ENCODE measurements around the gene ART1.

Gene ART1

DNA sequence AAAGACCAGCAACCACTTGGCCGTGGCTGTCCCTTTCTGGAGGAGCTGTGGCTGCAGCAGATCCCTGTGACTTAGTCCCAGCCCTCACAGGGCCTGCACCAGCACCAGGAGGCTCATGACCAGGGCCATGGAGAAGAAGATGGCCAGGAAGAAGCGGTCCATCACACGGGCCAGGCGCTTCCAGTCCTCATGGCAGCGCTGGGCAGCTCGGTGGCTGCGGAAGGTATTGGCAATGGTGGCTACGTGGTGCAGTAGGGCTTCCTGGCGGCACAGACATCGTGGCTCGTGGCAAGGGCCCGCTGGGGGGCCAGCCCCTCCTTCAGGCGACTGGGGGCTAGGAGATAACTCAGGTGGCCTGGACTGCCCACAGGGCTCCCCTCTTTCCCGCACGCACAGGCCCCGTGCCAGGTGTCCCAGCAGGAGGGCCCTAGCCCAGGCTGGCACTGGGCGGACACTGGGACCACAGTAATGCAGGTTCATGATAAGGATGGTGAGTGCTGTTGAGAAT, 21.1 kb downstream of the ART1 start:
- no peak for DNase-seq (ENCODE audit: low read depth)

GRCh38 chr11:3667149-3668035, 22.5 kb downstream of the ART1 start:
- DNase-seq (ENCODE audit: low read depth): no peak

DNA sequence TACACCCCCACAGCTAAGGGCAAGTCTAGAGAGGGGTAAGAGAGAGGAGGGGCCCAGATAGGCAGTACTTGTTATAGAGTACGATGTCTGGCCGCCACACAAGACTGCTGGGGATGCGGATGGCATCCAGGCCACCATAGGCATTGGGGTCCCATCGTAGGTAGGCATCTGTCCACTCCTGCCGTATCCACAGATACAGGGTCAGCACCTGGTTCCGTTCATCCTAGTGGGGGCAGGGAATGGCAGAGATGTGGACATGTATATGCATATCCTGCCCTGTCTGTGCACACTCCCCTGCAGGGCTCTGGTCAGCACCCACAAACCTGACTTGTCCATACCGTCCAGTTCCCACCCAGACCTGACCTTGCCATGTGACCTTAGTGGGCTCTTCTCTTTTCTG, 24.2 kb downstream of the ART1 start:
- DNase-seq (ENCODE audit: low read depth): no peak

GRCh38 chr11:3669742-3670183, 24.8 kb downstream of the ART1 start:
- no peak for DNase-seq (ENCODE audit: low read depth)

DNA sequence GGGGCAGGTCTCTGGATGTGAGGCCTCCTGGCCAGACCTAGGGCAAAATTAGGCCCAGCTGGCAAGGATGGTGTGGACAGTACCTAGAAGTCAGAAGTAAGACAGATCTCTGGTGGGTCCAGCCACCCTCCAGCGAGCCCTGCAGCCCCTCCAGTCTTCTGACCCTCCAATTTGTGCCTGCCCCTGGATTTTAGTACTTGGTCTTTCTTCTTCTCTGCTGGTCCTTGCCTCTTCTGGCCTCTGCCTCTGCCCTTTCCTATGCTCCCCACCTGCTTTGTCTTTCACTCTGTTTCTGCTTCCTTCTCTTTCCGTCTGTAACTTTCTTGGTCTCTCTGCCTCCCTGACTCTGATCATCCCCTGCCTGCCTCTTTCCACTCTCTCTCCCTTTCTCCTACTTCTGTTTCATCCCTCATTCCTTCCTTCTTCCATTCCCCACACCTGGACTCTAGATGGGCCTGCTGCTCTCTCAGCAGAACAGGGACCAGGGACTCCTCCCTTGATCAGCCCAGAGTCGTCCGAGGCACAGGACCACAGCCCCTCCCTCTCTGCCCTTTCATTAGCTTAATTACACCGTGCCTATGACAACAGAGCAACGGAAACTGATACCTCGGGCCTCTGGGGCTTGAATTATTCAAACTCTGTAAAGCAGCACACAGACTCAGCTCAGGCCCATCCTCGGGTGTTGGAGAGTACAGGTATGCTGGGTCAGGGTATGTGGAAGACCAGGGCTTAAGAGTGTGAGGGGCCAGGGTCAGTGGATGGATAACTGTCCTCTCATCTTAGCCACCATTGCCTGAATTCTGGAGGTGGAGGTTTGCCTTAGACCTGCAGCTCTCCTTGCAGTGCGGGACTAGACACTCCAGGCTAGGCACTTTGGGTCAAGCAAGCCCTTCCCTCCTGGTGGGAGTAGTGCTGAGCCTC, 26.7 kb downstream of the ART1 start, which contains the start of gene CHRNA10:
Gene CHRNA10 (minus strand): TSS at position 51 of the 921 bp plus-strand sequence. CDS start 72 bp downstream, outside the sequence.
- no peak for DNase-seq (ENCODE audit: low read depth)

DNA sequence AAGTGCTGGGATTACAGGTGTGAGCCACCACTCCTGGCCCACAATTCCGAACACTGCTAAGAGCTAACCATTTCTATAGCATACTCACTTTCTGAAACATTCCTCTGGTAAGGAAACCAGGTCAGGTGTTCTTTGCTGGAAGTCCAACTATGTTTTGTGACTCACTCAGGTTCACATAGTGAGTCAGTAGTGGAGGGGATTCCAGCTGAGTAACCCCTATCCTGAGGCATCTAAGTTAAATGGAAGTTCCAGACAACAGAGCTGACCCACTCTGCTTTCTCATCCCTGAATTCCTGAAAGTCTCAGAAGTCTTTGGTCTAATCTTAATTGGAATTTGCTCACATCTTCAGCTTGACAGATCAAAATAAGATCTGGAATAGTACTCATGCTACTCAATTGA, 29.3 kb downstream of the ART1 start:
- no peak for DNase-seq (ENCODE audit: low read depth)

DNA sequence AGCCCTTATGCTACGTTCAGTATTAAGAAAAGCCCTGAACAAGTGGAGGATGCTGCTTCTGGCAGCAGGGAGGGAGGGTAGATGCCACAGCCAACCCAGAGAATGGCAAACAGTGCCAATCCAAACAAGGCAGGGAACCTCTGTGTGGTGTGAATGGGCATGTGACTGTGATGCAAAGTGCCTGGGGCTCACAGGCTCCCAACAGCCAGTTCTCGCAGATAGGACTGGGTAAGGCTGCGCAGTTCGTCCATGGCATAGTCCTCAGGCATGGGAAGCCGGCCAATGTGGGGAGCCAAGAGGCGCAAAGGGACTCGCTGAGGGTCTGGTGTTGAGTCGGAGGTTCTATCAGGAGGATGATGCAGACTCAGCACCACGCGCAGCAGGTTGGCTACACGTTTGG, 31.0 kb downstream of the ART1 start:
- DNase-seq (ENCODE audit: low read depth): no peak

GRCh38 chr11:3679077-3679476, 34.1 kb downstream of the ART1 start:
- no peak for DNase-seq (ENCODE audit: low read depth)

DNA sequence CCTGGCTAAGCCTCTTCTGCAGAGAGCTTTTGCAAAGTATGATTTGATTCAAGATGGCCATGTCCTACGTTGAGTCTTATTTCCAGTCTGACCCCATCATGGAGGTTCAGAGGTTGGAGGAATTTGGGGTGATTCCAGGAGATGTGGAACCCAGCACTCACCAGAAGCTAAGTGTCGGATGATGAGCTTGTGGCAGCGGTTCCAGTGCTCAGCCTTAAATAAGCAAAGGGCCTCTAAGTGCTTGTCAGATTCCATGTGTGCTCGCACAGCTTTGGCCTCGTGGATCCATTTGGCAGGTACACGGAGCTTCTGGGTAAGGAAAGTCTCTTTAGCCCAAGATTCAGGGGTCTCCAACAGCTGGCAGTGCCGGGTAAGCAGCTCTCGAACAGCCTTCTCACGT, 38.1 kb downstream of the ART1 start:
- DNase-seq (ENCODE audit: low read depth): no peak

- no peak for DNase-seq (ENCODE audit: low read depth)
Measured at GRCh38 chr11:3684129-3684818, 39.3 kb downstream of the ART1 start.

DNA sequence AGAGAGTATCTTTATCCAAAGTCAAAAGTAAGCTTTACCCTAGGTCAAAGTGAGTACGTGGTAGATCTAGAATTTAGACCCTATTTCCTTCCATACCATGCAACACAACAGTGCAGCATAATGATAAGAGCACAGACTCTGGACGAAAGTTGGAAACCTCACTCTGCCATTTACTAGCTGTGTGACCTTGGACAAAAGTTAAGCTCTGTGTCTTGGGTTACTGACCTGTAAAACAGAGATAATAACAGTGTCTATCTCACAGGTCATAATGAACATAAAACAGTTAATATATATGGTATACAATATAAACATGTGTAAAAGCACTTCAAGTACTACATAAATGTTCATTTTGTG, 39.9 kb downstream of the ART1 start:
- DNase-seq (ENCODE audit: low read depth): no peak

DNA sequence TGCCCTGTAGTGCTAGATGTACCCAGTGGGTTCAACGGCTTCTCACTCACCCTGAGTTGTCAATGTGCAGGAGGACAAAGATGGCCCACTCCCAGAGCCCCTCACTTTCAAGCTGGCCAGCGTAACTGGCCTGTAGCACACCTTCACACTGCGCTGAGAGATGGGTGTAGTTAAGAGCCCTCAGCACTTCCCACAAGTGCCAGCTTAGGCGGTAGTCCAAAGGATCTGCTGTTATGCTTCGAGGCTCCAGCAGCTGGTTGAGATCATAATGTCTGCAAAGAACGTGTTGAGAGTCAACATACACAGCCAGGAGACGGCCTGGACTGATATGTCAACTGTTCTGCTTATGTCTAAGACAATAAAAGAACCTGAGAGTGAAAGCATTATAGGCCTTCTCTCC, 41.0 kb downstream of the ART1 start:
- no peak for DNase-seq (ENCODE audit: low read depth)

- DNase-seq (ENCODE audit: low read depth): no peak
Measured at GRCh38 chr11:3686751-3687150, 41.8 kb downstream of the ART1 start.

GRCh38 chr11:3700410-3700809, 55.5 kb downstream of the ART1 start:
- no peak for DNase-seq (ENCODE audit: low read depth)

DNA sequence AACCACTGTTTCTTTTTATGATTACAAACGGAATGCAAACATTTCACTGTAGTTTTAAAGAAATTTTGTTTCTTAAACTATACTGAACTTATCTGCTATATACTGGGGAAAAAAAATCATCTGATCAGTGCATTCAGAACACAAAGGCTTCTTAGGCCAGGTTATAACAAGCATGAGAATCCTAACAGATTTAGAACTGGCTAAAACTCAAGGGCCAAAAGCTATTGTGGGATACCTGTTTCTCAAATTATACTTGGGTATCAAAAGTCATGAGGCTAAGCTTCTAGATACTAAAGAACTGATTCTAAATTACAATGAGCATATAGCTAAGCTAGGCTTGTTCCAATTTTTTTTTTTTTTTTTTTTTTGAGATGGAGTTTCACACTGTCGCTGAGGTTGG, 56.0 kb downstream of the ART1 start:
- no peak for DNase-seq (ENCODE audit: low read depth)

DNA sequence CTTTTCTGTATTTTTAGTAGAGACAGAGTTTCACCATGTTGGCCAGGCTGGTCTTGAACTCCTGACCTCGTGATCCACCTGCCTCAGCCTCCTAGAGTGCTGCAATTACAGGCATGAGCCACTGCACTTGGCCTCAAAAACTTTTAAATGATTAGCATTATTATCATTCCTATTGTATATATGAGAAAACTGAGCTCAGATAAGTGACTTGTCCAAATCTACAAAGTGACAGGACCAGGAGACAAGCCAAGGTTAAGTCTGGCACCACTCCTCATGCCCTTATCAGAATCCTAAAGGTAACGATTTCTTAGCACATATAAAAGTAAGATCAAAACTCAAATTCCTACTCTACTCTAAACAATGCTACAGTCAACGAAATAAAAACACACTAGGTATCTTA, 58.5 kb downstream of the ART1 start:
- no peak for DNase-seq (ENCODE audit: low read depth)

- no peak for DNase-seq (ENCODE audit: low read depth)
Measured at GRCh38 chr11:3707176-3707575, 62.2 kb downstream of the ART1 start.

- no peak for DNase-seq (ENCODE audit: low read depth)
Measured at GRCh38 chr11:3709977-3710376, 65.0 kb downstream of the ART1 start.

- DNase-seq (ENCODE audit: low read depth): no peak
Measured at GRCh38 chr11:3710485-3711259, 65.7 kb downstream of the ART1 start.

DNA sequence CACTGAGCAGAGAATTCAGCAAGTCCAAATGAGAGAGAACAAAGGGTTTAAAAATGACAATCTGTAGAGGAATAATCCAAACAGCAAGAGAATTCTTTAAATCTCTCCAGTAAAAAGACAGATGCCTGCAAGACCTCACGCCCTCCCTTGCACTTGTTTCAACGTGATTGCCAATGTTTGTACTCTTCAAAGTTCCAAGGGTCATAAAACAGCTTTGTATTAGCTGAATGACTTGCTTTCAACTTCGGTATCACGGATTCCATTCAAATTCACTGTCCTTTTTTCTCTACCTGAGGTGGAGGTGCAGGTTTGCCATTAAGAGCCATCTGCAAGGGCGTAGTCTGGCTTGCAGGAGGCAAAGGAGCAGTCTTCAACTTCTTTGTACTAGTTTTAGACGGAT, 67.3 kb downstream of the ART1 start:
- DNase-seq (ENCODE audit: low read depth): no peak

Data from CMK (cell line).